HUES64 (cell line): ENCODE measurements around the gene FHIT.
"Not testable (repeated sequence)": the region's sequence is repeated elsewhere in the genome, so short reads cannot be mapped to it uniquely, and the experiment has no call there.

Source experiments
- H3K27ac ChIP-seq: 2 replicates; pipeline ENCODE4 v1.7.0; 2013; ENCODE audit warnings: low read depth, low read length, inconsistent platforms
- H3K27me3 ChIP-seq: 2 replicates; pipeline ENCODE4 v1.6.1; 2013; ENCODE audit warnings: mild to moderate bottlenecking, low read length; ENCODE audit not compliant: insufficient read depth
- H3K36me3 ChIP-seq: 2 replicates; pipeline ENCODE4 v1.6.1; 2013; ENCODE audit warnings: mild to moderate bottlenecking, low read length; ENCODE audit not compliant: insufficient read depth
- H3K4me1 ChIP-seq: 2 replicates; pipeline ENCODE4 v1.6.1; 2013; ENCODE audit warnings: mild to moderate bottlenecking, low read length, moderate library complexity; ENCODE audit not compliant: insufficient read depth
- H3K4me3 ChIP-seq: 2 replicates; pipeline ENCODE4 v1.5.1; 2013; ENCODE audit warnings: mild to moderate bottlenecking, low read length, moderate library complexity
- H3K9ac ChIP-seq: 2 replicates; pipeline ENCODE4 v1.6.1; 2013; ENCODE audit warnings: mild to moderate bottlenecking, low read depth, low read length
- H3K9me3 ChIP-seq: 2 replicates; pipeline ENCODE4 v1.6.1; 2013; ENCODE audit warnings: low read depth, low read length; ENCODE audit not compliant: insufficient read depth
- WGBS: fragments of 150-250, 120-280 bp; methylation state at CpG from one replicate; pipeline ENCODE4 v1.1.7; 2013; ENCODE audit warnings: missing lambda C conversion rate; 5-methylcytosine and 5-hydroxymethylcytosine counted together

Gene FHIT

DNA sequence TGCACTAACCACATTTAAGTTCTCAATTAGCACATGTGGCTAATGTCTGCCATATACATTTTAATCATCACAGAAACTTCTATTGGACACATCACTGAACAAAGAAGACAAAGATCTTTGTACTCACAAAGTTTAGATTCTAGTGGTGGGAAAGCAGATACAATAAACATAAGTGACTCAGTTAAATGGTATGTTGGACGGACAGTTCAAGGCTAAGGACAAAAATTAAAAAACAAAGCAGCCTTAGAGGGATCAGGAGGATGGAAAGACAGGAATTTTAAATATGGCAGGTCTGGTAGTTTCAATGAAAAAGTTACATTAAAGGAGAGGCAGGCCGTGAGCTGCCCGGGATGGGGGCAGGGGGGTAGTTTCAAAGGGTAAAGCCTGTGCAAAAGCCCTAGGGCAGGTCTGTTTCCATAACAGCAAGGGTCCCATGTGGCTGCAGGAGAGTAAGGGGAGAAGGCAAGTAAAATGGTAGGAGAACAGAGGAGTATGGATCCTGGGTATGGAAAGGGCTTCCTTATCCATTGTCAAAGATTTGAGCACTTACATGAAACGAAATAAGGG is 220.7 kb downstream of the FHIT start:
- H3K4me3 ChIP-seq, result no peak overlapping the region
- no peak overlapping the region for H3K9ac ChIP-seq
- 91% methylated on average over 4 of the region's 4 CpGs for WGBS
- H3K9me3 ChIP-seq, result peaks cover 8% of the 10 kb centered on the region; the same call in 1 of the 2 replicates
- H3K36me3 ChIP-seq, result no peaks in the 10 kb centered on the region
- no peaks in the 10 kb centered on the region for H3K4me1 ChIP-seq
- H3K27ac ChIP-seq, result no peak overlapping the region
- no peaks in the 10 kb centered on the region for H3K27me3 ChIP-seq

DNA sequence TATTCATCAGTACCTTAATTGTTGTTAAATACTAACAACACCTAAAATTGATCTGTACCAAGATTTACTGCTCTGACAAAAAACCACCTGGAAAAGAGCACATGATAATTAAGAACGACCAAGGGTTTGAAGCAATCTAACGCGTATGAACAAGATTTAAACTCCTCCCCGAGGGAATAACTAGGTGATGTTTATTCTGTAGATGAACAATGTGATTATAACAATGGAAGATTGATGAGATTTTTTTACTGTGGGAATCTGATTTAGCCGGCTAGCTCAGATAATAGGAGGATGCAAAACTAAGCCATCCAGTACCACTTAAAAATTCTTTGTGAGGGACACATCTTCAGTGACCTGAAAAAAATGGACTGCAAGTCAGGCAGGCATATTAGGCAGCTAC is 222.1 kb downstream of the FHIT start:
- H3K27me3 ChIP-seq, result no peaks in the 10 kb centered on the region
- H3K9ac ChIP-seq, result no peak overlapping the region
- H3K36me3 ChIP-seq, result no peaks in the 10 kb centered on the region
- no peak overlapping the region for H3K4me3 ChIP-seq
- no peak overlapping the region for H3K27ac ChIP-seq
- no peaks in the 10 kb centered on the region for H3K4me1 ChIP-seq
- WGBS, result 96% methylated on average over 5 of the region's 5 CpGs
- H3K9me3 ChIP-seq, result peaks cover 8% of the 10 kb centered on the region; the same call in 1 of the 2 replicates

DNA sequence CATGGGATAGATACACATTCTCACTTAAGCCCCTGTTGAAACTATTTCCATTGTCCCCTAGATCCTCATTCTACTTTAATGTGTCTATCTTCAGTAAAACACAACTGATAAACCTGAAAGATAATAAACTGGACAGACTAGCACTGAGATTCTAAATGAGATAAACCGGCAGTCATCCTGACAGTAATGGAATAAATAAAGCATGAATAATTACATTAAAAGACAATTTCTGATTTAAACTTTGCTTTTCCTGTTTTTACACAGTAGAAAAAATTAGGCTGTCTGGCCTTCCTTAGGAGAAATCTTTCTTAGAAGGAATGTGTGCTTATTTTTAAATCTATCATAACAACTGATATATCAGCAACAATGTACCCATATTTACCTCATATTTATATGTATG is 232.4 kb downstream of the FHIT start:
- Histone ChIP-seq H3K4me1 (no peaks in the 10 kb centered on the region), H3K9ac (no peak overlapping the region), H3K27me3 (no peaks in the 10 kb centered on the region), H3K36me3 (no peaks in the 10 kb centered on the region), H3K27ac (no peak overlapping the region), H3K4me3 (no peak overlapping the region), H3K9me3 (0 out of 2 replicates have a peak, but pooled peaks cover 5% of the 10 kb centered on the region)
- no CpG with 5 or more reads among the region's 1 CpG for WGBS

DNA sequence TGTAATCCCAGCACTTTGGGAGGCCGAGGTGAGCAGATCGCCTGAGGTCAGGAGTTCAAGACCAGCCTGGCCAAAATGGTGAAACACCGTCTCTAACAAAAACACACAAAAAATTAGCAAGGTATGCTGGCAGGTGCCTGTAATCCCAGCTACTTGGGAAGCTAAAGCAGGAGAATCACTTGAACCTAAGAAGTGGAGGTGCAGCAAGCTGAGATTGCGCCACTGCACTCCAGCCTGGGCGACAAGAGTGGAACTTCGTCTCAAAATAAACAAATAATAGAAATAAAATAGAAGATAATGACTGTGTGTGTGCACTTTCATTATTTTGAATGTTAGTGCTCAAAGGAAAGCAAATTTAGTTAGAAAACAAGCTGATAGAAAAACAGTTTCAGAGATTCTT is 234.2 kb downstream of the FHIT start:
- WGBS, result 94% methylated on average over 4 of the region's 6 CpGs
- not testable (repeated sequence) for H3K36me3 ChIP-seq

DNA sequence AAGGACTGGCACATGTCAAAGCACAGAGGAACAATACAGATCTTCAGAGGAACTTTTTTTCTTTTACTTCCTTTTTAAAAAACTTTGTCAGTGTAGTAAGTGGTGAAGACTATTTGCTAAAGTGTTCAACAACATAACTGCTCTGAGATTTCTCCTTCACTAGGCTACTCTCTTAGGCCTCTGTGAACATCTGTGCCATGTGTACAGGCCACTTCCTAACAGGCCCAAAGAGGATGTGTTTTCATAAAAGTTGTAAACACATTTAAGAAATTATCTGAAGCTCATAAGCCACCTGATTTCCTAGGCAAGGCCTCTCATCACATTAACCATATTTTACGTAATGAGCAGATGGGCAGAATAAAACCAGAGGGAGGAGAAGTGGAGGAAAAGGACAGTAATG is 235.4 kb downstream of the FHIT start:
- no peak overlapping the region for H3K4me3 ChIP-seq
- no peak overlapping the region for H3K27ac ChIP-seq
- no peaks in the 10 kb centered on the region for H3K27me3 ChIP-seq
- H3K9ac ChIP-seq, result no peak overlapping the region
- WGBS, result 100% methylated on average over 1 of the region's 1 CpG
- no peaks in the 10 kb centered on the region for H3K36me3 ChIP-seq
- 0 out of 2 replicates have a peak, but pooled peaks cover 5% of the 10 kb centered on the region for H3K9me3 ChIP-seq
- H3K4me1 ChIP-seq, result no peaks in the 10 kb centered on the region

More for the DNA sequence above, 234.2 kb downstream of the FHIT start:
- H3K9me3 ChIP-seq, H3K4me1 ChIP-seq, H3K9ac ChIP-seq, H3K4me3 ChIP-seq, H3K27me3 ChIP-seq, H3K27ac ChIP-seq: not testable (repeated sequence)

DNA sequence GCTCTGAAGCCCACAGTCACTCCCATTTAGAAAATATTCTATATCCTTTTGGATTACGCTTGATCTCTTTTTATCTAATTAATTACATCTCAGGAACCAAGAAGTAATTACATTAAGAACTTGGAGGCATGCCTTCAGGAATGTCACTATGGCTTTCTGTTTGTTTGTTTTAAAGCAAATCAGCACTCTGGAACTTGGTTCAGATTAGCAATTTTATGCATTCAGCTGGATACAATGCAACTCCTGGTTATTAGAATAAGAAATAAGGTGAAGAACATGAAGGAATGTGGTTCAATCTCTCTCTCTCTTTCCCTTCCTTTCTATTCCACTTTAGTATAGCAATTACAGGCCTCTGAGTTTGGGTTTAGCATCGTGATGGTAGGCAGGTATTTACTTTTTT is 235.8 kb downstream of the FHIT start:
- H3K9ac ChIP-seq, result no peak overlapping the region
- no peaks in the 10 kb centered on the region for H3K36me3 ChIP-seq
- no peak overlapping the region for H3K27ac ChIP-seq
- H3K4me3 ChIP-seq, result no peak overlapping the region
- H3K9me3 ChIP-seq, result 0 out of 2 replicates have a peak, but pooled peaks cover 2% of the 10 kb centered on the region
- no peaks in the 10 kb centered on the region for H3K27me3 ChIP-seq
- WGBS, result 88% methylated on average over 2 of the region's 2 CpGs
- no peaks in the 10 kb centered on the region for H3K4me1 ChIP-seq

DNA sequence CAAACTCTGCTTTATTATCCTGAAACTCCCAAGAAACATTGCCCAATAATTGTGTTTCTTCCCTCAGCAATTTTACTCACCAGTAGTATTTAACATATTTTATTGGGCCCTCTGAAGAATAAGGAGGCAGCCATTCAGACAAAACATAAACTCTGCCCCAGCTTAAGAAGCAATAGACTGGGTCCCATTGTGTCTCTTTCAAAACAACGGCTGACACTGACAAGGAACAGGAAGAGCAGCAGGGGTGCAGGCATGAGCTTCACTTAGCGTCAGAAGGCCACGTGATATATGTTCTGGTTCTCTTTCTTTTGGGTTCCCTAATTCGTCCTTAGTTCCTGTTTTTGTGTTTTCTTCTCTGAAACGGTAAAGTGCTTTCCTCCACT is 242.3 kb downstream of the FHIT start:
- WGBS, result 31% methylated on average over 4 of the region's 5 CpGs
- Histone ChIP-seq H3K36me3 (no peaks in the 10 kb centered on the region), H3K27ac (no peak overlapping the region), H3K9ac (no peak overlapping the region), H3K4me3 (no peak overlapping the region), H3K4me1 (peaks cover 10% of the 10 kb centered on the region), H3K27me3 (no peaks in the 10 kb centered on the region), H3K9me3 (no peaks in the 10 kb centered on the region)

DNA sequence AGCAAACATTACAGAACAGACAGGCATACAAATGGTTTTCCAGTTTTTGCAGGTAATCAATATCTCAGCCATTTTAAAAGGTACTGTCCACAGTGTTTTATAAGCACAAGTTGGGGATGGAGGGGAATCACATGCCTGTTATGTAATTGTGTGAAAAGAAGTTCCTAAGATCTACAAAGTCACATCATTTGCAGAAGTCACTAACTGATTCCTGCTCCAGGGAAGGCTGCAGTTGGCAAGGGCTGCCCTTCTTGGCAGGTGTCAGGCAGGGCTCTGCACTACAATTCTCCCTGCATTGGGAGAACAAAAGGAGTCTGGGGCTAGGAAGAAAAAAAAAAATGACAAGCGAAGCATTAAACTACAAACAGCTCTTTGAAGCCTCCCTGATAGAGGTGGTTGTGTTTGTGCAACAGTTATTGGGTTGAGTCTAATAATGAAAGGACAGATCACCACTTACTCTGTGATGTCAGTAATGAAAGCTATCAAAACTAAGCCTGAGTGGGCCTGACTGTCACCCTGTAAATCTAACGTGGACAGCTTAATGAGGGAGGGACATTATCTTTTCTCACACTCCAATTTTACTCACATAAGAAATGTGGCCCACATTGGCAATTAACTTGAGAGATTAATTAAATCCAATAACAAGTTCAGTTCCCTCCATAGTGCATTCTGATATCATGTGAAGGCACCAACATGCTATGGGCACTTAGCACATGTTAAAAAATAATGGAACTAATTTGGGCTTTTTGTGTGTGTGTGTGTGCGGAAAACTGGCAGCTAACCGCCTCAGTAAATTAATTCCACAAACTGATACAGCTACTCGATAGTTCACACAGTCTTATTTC is 242.9 kb downstream of the FHIT start:
- 93% methylated on average over 5 of the region's 5 CpGs for WGBS
- H3K9me3 ChIP-seq, result no peaks in the 10 kb centered on the region
- no peak overlapping the region for H3K27ac ChIP-seq
- H3K36me3 ChIP-seq, result no peaks in the 10 kb centered on the region
- peaks cover 10% of the 10 kb centered on the region for H3K4me1 ChIP-seq
- no peaks in the 10 kb centered on the region for H3K27me3 ChIP-seq
- H3K9ac ChIP-seq, result no peak overlapping the region
- no peak overlapping the region for H3K4me3 ChIP-seq

DNA sequence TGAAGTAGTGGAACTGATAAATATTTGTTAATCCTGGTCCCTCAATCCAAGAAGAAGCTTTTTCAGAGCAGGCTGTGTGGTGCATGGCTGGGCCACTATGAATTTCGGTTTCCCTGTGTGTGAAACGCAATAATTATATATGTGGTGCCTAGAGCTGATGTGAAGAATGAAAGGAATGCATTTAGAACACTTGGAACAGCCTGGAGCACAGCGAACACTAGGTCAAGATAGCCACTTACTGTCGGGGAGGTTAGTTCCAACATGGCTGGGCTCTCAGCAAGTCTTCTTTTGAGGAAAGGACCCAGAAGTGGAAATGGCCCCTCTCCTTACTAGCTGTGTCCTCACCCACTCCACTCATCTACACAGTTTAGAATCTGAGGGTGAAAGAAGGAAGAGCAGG is 245.7 kb downstream of the FHIT start:
- Histone ChIP-seq H3K36me3 (no peaks in the 10 kb centered on the region), H3K27ac (no peak overlapping the region), H3K9ac (no peak overlapping the region), H3K4me3 (no peak overlapping the region), H3K27me3 (no peaks in the 10 kb centered on the region), H3K4me1 (peaks cover 10% of the 10 kb centered on the region), H3K9me3 (no peaks in the 10 kb centered on the region)
- 94% methylated on average over 4 of the region's 4 CpGs for WGBS

DNA sequence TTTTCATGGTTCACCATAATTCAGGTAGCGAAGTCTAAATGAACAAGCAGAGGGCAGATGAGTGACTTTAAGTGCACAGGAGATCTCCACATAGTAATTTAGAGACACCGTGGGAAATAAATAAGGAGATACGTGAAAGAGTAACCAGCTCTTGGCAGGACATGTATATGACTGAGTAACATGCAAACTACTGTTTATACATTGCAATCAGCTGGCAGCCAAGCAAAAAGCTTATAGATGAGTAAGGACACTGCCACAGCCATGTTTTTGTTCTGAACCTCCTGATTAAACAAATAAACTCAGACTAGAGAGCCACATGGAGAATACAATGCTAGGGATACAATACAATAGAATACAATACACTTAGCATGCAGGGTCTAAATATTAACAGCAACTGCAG is 252.4 kb downstream of the FHIT start:
- no peak overlapping the region for H3K9ac ChIP-seq
- no peaks in the 10 kb centered on the region for H3K9me3 ChIP-seq
- no peaks in the 10 kb centered on the region for H3K27me3 ChIP-seq
- 94% methylated on average over 3 of the region's 3 CpGs for WGBS
- no peaks in the 10 kb centered on the region for H3K4me1 ChIP-seq
- H3K36me3 ChIP-seq, result no peaks in the 10 kb centered on the region
- no peak overlapping the region for H3K27ac ChIP-seq
- no peak overlapping the region for H3K4me3 ChIP-seq

DNA sequence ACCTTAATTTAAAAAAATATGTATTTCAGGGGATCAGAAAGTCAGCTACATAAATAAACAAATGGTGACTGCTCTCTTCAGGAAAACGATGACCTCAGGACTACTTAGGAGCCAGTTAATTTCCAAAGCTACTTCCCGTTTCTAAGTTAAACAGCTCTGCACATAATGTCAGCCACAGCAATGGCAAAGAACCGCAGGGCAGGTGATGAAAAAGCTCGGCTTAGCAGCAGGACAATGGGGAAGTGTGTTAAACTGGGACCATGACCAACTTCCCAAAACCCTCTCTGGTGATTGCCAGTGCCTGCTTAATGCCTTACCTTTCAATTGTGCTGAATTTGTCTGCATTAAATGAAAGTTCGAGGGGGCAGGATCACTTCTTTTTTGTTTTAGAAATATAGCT is 258.9 kb downstream of the FHIT start:
- 89% methylated on average over 5 of the region's 5 CpGs for WGBS
- no peaks in the 10 kb centered on the region for H3K27me3 ChIP-seq
- H3K27ac ChIP-seq, result no peak overlapping the region
- no peak overlapping the region for H3K9ac ChIP-seq
- no peaks in the 10 kb centered on the region for H3K36me3 ChIP-seq
- H3K4me3 ChIP-seq, result no peak overlapping the region
- no peaks in the 10 kb centered on the region for H3K4me1 ChIP-seq
- peaks cover 5% of the 10 kb centered on the region; the same call in 1 of the 2 replicates for H3K9me3 ChIP-seq
